Hematopoietic multipotent progenitor cell treated with erythropoietin and hydrocortisone succinate and interleukin-3 and kit ligand, for 15 days (in vitro differentiated cells): ENCODE measurements around the gene B3GALNT2.
"Not testable (repeated sequence)": the region's sequence is repeated elsewhere in the genome, so short reads cannot be mapped to it uniquely, and the experiment has no call there.

Experiments used
- DNase-seq: peaks from one replicate; pipeline ENCODE4 v3.0.0-alpha.2; 2015; ENCODE audit warnings: low spot score

The B3GALNT2 gene

DNA sequence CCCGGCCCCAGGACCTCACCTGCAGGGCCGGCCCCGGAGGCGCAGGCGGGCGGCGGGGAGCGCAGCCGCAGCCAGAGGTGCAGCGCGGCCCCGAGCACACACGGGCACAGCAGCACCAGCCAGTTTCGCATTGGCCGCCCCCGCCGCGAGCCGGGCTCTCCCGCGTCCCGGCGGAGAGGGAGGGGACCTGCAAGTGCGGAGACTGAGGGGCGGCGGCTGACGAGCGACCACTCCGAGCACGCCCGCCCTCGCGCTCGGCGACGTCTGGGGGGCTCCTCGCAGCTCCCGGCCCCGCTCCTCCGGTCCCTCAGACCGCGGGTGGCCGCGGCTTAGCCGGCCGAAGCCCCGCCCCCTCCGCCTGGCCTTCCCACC, at the start of gene B3GALNT2:
TSS of gene B3GALNT2 (minus strand) at position 331 of the 372 bp plus-strand sequence. CDS start at position 131, 200 bp downstream.
- DNase-seq = no peak

DNA sequence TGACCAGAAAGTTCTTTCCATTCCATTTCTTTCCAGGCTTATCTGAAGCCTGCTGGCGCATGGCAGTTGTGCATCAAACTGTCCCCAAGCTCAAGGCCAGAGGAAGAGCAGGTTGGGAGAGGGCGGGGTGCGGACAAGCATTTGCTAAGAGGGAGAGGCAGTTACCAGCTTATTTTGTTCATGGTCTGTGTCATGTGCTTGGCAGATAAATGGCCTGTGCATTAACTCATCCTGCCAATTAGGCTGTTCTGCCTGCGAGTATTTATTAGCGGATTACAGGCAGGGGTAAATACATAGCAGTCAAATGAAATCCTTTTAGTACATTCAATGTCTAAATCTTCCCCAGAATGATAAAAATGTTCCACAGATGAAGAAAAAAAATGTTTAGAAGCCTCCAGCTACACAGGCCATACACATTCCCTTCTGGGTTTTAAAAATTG, 48.9 kb upstream of the B3GALNT2 start:
- DNase-seq = no peak

DNA sequence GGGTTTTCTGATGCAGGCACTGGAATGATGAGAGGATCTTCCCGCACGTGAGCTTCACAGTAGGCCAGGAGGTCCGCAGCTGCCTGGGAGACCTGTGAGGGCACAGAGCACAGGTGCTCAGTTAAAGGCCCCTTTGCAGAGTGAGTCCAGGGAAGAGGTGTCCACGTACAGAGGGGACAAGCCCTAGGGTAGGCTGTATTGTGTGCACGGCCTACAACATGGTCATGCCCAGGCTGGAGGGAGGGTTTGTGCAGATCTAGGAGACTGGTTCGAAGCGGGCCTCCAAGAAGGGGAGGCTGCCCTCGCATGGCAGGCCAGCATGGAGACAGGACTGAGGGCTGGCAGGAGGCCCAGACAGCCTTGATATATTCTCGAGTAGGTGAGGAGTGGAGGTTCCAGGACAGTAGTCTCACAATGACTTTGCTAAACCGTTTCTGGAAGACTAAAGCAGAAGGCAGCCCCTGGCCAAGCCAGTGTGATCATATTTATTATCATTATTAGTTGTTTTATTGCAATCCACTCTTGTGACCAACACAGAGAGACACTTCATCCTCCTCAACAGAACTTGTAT, 48.0 kb upstream of the B3GALNT2 start:
- DNase-seq = no peak

DNA sequence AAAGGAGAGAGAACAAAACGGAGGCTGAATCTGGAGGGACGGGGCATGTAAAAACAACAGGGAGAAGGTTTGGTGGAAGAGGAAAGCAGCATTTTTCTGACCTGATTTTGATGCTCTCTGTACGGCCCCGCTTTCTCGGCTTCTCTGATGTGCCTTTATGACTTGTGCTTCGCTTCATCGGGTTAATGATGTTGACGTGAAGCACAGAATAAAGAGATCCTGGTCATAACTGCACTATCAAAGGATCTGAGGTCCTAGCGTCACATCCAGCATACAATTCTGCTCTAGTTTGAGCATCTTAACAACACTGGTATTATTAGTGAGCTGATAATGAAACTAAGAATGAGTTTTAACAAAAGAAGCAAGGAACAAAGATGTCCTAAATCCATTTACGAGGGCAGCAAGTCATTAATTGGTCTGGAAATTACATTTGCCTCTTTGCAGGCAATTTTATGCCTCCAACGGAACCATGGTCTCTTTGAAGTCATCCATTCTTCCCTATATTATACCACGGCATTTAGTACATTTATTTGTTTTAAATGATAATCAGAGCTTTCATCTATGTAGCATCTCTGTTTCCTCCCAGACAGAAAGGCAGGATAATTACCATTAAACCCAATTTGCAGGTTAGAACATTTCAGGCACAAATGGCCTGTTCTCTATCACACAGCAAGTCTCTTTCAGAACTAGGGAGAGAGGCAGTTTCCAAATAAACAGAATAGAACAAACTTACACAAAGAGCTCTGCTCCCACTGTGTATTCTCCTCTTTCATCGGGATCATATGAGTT, 45.3 kb upstream of the B3GALNT2 start:
- no peak for DNase-seq

DNA sequence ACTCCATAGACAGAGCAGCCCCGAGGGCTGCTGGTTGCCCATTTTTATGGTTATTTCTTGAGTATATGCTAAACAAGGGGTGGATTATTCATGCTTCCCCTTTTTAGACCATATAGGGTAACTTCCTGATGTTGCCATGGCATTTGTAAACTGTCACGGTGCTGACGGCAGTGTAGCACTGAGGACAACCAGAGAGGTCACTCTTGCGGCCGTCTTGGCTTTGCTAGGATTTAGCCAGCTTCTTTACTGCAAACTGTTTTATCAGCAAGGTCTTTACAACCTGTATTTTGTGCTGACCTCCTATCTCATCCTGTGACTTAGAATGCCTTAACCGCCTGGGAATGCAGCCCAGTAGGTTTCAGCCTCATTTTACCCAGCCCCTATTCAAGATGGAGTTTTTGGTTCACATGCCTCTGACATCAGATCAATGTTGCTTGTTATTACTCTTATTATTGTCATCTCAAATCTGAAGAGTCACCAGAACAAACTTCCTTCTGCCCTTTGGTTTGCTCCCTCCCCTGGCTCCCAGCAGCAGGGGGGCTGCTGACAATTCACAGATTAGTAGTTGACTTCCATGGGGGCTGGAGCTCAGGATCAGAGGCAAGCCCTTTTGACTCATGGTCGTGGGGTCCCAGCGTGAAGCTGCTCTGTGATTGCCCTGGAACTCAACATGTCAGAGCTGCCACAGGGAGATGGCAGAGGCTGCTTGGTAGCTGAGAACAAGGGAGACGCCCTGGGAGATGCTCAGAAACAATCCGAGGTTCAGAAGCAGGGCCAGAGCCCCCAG, 42.3 kb upstream of the B3GALNT2 start:
- DNase-seq = not testable (repeated sequence)

DNA sequence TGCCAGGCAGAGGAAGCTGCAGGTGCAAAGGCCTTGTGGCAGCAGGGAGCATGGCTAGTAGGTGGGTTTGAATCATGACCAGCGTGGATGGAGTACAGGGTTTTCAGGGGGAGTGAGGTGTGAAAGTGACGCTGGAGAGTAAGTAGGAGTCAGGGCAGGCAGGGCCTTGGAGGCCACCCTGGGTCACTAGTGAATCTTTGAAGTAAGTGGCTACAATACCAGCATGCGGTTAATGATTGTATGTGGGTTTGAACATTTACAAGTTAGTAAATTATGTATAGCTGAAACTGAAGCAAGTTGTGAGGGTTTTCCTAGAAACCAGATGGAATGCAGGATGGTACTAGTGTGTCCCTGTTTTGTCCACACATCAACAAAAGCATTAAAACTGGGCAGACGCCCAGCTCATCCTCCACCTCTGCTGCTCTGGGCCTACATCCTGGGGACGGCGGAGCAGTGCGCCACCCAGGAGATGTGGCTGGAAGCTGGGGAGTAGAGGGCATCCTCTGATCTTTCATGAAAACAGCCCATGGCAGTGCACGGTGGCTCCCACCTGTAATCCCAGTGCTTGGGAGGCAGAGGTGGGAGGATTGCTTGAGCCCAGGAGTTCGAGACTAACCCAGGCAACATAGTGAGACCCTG, 41.2 kb upstream of the B3GALNT2 start:
- no peak for DNase-seq

DNA sequence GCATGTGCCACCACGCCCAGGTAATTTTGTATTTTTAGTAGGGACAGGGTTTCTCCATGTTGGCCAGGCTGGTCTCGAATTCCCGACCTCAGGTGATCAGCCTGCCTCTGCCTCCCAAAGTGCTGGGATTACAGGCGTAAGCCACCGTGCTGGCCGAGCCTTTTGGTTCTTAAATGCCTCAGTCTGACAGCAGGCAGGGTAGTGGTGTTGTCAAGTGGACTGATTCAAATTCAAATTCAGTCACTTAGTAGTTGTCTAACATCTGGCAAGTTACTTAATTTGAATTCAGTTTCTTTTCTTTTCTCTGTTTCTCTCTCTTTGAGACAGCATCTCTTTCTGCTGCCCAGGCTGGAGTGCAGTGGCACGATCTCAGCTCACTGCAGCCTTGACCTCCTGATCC, 38.6 kb upstream of the B3GALNT2 start:
- DNase-seq = not testable (repeated sequence)

DNA sequence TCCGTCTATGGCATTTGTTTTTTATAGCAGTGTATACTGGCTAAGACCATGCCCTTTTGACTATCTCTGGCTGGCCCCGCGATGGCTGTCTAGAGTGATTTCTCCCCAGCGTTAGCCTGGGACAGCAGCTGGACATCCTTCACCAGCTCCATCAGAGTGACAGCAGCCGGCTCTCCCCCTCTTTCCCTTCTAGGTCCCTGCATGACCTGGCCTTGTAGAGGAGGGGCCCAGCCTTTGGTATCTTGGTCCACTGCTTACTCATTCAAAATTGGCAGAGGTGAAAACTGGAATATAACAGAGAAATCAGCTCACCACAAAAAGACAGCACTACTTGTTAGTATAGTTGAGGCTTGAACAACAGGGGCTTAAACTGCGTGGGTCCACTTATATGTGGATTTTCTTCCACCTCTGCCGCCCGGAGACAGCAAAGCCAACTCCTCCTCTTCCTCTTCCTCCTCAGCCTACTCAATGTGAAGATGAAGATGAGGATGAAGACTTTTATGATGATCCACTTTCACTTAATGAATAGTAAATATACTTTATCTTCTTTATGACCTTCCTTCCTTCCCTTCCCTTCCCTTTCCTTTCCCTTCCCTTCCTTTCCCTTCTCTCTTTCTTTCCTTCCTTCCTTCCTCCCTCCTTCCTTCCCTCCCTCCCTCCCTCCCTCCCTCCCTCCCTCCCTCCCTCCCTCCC, 29.4 kb upstream of the B3GALNT2 start:
- DNase-seq = no peak

DNA sequence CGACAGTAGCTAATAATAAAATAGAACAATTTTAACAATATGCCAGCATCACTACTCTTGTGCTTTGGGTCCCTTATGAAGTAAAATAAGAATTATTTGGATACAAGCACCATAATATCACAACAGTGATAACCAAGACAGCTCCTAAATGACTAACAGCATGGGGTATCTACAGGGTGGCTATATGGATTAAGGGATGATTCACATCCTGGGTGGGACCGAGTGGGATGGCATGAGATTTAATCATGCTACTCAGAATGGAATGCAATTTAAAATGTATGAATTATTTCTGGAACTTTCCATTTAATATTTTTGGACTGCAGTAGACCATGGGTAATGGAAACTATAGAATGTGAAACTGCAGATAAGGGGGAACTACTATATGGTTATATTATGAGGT, 28.1 kb upstream of the B3GALNT2 start:
- no peak for DNase-seq

DNA sequence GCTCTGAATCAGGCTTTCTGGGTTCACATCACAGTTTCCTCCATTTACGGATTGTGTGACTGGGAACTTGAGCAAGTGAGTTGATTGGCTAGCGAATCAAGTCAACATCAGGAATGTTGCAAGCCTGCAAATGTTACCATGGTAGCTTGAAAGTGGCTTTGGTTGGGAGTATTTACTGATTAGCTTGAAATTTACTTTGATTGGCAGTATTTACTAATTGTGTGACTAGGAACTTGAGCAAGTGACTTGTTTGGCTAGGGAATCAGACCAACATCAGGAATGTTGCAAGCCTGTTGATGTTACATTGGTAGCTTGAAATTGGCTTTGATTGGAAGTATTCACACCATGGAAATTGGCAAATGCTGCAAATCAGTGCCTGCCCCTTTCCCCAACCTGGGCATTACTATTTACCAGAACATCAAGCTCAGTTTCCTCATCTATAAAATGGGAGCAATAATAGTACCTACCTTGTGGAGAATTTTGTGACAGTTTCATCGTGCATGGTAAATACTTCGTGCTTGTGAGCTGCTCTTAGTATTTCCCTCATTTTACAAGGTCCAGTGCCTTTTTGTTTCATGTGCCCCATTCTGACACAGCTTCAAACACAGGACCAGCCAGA, 23.1 kb upstream of the B3GALNT2 start:
- no peak for DNase-seq

DNA sequence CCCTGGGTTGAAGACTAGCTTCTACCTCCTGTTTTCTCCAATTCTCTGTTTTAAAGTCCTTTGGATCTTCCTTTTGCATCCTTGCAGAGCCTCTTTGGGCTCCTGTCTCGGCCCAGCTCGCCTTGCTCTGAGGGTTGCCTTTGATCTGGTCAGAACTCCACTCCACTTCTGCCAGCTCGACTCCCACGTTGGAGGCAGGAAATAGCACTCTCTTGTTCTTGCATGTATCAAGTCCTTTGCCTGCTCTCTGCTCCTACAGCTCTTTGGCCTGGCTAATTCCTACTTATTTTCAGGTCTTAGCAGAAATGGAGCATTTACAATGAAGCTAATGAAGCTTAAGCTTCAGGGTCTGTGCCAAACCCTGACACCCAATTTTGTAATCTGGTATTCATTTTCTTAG, 21.1 kb upstream of the B3GALNT2 start:
- no peak for DNase-seq

DNA sequence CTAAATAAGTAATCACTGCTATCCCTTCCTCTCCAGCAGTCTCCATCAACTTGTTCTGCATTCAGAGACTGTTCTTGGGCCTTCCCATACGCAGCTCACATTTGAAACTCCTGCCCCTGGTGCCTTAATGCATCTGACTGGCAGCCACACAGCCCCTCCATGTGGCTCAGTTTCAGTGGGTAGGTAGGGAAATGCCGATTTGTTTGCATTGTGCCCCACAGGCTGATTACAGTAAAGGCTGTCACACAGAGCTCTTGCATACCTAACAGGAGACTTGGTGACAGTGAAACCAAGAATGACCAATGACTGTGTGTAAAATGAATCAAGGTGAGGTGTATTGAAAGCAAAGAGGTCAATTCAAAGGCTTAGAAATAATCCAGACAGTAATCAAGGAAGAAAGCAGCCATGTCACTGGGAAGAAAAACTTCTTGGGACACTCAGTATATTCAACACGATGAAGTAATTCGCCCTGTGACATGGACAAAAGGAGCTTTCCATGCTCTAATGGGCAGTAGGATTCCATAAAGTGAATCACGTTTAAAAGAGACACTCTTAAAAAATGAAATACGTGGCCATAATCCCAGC, 12.7 kb upstream of the B3GALNT2 start:
- DNase-seq = no peak

DNA sequence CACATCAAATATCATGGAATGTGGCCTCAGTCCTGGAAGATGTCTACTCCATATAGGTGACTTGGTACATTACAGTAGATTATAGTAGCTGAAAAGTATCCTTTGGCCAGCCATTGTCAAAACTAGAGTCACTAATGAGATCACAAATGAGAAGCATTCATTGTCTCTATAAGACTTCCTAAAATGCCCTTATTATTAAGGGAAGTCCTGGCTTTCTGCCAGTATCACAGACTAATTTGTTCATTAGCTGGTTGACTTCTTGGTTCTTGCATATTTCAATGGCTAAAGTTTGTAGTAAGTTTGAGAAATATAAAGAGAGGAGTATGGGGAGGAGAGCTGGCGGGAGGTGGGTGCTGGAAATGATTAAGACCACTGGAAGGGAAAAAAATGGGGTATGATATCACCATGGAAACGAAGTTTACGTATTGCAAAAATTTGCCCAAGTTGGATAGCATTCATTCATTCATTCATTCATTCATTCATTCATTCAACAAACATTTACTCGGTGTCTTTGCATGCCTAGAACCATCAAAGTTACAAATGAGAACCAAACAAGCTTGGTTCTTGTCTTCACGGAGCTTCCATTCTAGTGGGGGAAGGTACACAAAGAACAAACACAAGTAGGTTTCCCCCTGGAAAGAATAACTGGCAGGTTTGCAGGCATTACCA, 11.7 kb upstream of the B3GALNT2 start:
- DNase-seq = no peak

DNA sequence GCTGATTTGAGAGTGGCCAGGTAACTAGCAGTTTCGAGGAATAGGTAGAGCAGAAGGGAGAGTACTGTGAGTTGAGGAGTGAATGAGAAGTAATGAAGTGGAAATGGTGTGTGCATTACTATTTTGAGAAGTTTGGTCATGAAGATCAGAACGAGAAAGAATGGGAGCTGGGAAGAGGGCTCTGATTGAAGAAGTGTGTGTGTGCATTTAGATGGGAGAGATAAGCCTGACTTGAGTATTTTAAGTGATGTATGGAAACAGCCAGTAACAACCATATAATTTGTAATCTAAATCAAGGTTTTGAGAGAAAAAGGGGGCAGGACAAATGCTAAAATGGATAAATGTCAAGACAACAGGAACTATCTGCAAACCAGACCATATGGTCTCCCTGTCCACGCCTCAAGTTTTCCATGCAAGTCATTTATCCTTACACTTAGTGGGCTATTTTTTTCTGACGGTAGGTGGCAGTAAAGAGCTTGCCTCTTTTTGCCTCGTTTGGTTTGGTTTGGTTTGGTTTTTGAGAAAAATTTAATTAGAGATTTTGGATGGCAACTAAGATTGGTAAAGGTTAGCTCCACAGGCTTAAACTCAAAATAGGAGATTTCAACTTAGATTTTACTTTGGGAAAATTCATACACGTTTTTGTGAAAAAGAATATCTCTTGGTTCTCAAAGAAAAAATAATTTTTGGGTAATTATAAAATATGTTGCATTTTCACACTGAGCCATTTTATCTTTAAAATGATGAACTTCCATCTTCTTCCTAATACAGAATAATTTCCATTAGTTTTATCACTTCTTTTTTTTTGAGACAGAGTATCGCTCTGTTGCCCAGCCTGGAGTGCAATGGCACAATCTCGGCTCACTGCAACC, 9.5 kb upstream of the B3GALNT2 start:
- DNase-seq = peak; percentile 75

DNA sequence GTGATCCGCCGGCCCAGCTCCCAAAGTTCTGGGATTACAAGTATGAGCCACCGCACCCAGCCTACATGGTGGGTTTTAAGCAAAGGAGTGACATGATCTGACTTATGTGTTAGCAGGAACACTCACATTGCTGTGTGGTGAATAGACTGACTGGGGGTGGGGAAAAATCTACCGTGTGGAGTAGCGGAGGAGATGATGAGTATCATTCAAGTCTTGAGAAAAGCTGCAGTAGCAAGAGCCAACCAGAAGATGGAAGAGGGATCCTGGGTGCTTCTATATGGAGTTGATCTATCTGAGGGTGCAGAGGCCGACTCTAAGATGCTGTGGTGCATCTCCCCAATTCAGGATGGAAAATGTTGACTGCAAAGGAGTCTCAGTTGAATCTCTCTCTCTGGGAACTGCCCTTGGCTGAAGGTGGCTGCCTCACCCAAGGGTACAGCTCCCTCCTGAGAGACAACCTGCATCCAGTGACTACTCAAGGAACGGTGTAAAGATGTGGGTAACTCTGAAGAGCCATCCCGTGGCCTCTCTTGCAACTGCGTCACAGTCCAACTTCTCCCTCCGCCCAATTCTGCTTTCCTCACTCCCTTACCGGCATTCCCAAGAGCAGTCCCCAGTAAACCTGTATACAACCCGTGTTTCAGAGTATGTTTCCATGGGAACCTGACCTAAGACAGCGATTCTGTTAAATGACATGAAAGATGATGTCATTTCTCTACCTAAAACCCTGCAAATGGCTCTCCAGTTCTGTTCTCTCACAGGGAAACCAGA, 7.4 kb upstream of the B3GALNT2 start:
- no peak for DNase-seq

DNA sequence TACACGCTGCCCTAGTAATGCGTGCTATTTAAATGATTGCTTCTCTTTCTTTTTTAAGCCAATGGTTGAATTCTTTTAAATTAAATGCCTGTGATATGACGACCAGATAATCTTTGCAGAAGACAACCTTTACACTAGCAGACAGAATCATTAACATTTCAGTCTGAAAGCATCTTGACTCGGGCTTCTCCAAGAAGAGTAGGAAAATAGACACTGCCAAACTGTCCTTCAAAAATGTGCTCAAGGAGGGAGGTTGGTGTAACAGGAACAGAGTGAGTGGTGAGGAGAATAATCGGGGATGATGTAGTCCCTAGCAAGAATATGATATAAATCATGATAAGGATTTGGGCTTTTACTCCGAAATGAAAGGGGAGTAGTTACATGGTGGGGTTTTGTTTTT, 6.6 kb upstream of the B3GALNT2 start:
- DNase-seq = no peak

DNA sequence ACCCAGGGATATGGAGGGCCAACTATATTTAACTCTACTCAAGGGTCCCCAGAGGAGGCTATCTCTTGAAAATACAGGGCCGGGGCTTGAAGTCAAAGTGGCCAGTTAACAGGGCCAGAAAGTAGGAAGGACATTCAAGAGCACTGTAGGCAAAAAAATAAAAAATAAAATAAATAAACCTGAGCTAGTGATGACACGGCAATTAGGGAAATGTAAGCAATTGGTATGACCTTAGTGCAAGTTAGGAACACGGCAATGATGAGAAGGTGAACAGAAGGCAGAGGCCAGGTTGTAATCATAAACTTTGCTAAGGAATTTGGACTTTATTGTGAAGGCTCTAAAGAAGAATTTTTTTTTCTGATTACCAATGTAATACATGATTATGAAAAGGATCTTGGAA, 3.4 kb upstream of the B3GALNT2 start:
- no peak for DNase-seq

DNA sequence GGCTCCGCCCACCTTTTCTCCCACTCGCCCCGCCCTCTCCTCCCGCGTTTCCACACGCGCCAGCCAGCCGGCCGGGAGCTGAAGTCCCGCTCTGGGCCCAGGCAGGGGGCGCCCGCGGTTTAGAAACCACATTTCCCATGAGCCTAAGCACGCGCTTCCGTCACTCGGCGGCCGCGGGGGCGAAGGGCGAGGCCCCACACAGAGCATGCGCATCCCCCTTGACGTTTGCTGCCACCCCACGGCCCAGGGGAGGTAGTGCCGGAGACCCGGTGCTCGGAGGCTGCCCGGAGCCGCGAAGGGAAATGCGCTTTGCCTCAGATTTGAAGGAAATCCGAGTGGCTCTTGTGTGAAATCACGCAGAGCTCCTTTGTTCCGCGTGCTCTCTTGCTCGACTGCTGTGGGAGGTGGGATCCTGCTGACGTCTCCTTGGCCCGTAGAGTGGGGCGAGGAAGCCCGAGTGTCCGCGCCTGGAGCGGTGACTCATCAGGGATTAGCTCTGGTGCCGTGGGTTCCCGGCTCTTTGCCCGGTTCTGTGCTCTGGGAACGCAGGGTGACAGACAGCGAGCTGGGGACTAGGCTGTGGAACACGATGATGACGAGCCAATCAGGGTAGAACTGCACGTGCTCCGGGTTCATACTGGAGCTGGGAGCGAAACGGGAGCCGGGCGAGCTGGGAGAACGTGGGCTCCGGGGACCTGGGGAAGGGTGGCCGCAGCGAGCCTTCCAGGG, 406 bp upstream of the B3GALNT2 start:
- DNase-seq = peak; percentile 99
